Measurements from ENCODE around the gene KLHL4.

KLHL4 gene

DNA sequence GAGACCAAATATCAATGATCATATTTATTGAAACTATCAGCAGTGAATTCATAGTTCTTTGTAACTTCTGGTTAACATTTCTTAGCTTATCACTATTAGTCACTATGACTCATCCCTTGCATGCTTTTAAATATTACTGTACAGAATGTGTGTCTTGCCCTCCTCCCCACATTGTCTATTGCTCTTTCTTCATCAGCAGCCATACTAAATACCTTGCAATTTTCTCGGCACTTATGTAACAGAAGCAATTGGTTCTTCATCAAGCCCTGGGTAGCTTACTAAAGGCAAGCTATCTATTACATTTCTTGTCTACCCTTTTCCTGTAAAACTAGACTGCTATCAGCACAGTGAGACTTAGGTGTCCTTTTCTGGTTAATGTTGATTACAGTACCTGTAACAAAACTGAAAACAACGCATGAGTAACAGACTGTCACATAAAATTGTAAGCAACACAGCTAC lies 8.2 kb downstream of the KLHL4 start:
- Histone ChIP-seq H3K4me1 (ENCODE audit: control insufficient read depth in 1 of 2, insufficient read depth in 2 of 2, low read length in 2 of 2) (no peaks in the 10 kb centered on the region), H3K79me2 (ENCODE audit: control insufficient read depth, insufficient read depth, low read length, poor library complexity) (no peaks in the 10 kb centered on the region), H2AK5ac (ENCODE audit: low read length) (no peak overlapping the region), H3K23ac (ENCODE audit: low read length) (no peak overlapping the region), H3K18ac (ENCODE audit: low read length) (no peak overlapping the region), H2AFZ (ENCODE audit: insufficient read depth, low read length, poor library complexity) (no peak overlapping the region), H3K9me3 (ENCODE audit: insufficient read depth, low read depth, low read length) (no peaks in the 10 kb centered on the region), H4K8ac (ENCODE audit: low read depth, low read length) (no peak overlapping the region), H3K4me3 (ENCODE audit: low read depth, low read length) (no peak overlapping the region), H2BK5ac (ENCODE audit: low read depth, low read length, poor library complexity) (no peak overlapping the region), H3K27me3 (ENCODE audit: insufficient read depth, low read length) (no peaks in the 10 kb centered on the region), H3K14ac (ENCODE audit: low read length) (no peak overlapping the region), H3K4ac (ENCODE audit: low read depth, low read length) (no peak overlapping the region), H3K36me3 (ENCODE audit: control insufficient read depth in 1 of 2, insufficient read depth in 2 of 2, low read length in 2 of 2) (no peaks in the 10 kb centered on the region), H2BK12ac (ENCODE audit: low read length) (no peak overlapping the region), H3K27ac (ENCODE audit: low read depth, low read length) (no peak overlapping the region), H3K9ac (ENCODE audit: low read length) (no peak overlapping the region), H4K12ac (ENCODE audit: low read depth, low read length) (no peak overlapping the region), H3K79me1 (ENCODE audit: low read length) (no peaks in the 10 kb centered on the region), H2BK120ac (ENCODE audit: insufficient read depth, low read length, poor library complexity) (no peak overlapping the region), H4K91ac (ENCODE audit: low read depth, low read length) (no peak overlapping the region), H3K4me2 (ENCODE audit: low read length) (no peak overlapping the region)
- DNase-seq, result peak; percentile 9 to 61
- no CpG with 5 or more reads among the region's 2 CpGs for WGBS (ENCODE audit: extremely low coverage, insufficient coverage, insufficient read length)

DNA sequence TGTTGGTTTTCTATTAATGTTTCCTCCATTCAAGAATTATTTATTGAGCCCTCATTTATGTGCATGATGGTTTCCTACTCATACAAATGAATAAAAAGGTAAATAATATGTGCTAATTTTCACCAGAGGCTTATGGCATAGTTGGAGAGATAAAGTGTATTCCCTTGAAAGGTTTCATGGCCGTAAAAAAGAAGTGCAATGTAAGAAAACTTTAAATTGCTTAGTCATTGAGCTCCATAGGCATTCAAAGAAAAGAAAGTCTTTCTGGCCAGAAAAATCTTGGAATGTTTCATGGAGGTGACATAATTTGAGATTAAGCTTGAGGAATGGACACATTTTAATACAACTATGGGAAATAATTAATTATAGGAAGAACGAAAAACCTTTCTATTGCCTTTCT lies 8.7 kb downstream of the KLHL4 start:
- DNase-seq, result no peak
- Histone ChIP-seq H3K14ac (ENCODE audit: low read length) (no peak overlapping the region), H3K23ac (ENCODE audit: low read length) (no peak overlapping the region), H2AFZ (ENCODE audit: insufficient read depth, low read length, poor library complexity) (no peak overlapping the region), H3K27me3 (ENCODE audit: insufficient read depth, low read length) (no peaks in the 10 kb centered on the region), H4K91ac (ENCODE audit: low read depth, low read length) (no peak overlapping the region), H3K36me3 (ENCODE audit: control insufficient read depth in 1 of 2, insufficient read depth in 2 of 2, low read length in 2 of 2) (no peaks in the 10 kb centered on the region), H2AK5ac (ENCODE audit: low read length) (no peak overlapping the region), H2BK120ac (ENCODE audit: insufficient read depth, low read length, poor library complexity) (no peak overlapping the region), H4K8ac (ENCODE audit: low read depth, low read length) (no peak overlapping the region), H4K12ac (ENCODE audit: low read depth, low read length) (no peak overlapping the region), H3K4me2 (ENCODE audit: low read length) (no peak overlapping the region), H3K4me3 (ENCODE audit: low read depth, low read length) (no peak overlapping the region), H3K79me2 (ENCODE audit: control insufficient read depth, insufficient read depth, low read length, poor library complexity) (no peaks in the 10 kb centered on the region), H2BK12ac (ENCODE audit: low read length) (no peak overlapping the region), H3K27ac (ENCODE audit: low read depth, low read length) (no peak overlapping the region), H3K79me1 (ENCODE audit: low read length) (no peaks in the 10 kb centered on the region), H3K4me1 (ENCODE audit: control insufficient read depth in 1 of 2, insufficient read depth in 2 of 2, low read length in 2 of 2) (no peaks in the 10 kb centered on the region), H3K18ac (ENCODE audit: low read length) (no peak overlapping the region), H3K4ac (ENCODE audit: low read depth, low read length) (no peak overlapping the region), H3K9ac (ENCODE audit: low read length) (no peak overlapping the region), H2BK5ac (ENCODE audit: low read depth, low read length, poor library complexity) (no peak overlapping the region), H3K9me3 (ENCODE audit: insufficient read depth, low read depth, low read length) (no peaks in the 10 kb centered on the region)
- WGBS (ENCODE audit: extremely low coverage, insufficient coverage, insufficient read length), result no CpG with 5 or more reads among the region's 2 CpGs

DNA sequence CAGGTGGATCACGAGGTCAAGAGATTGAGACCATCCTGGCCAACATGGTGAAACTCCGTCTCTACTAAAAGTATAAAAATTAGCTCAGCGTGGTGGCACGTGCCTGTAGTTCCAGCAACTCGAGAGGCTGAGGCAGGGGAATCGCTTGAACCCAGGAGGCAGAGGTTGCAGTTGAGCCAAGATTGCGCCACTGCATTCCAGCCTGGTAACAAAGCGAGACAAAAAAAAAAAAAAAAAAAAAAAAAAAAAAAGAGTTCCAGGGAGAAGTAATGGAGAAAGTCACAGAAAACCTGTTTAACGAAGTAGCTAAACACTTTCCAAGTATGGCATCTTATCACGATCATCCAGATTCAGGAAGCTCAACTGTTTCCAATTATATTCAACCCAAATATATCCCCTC lies 10.9 kb downstream of the KLHL4 start:
- Histone ChIP-seq H3K4me1 (ENCODE audit: control insufficient read depth in 1 of 2, insufficient read depth in 2 of 2, low read length in 2 of 2) (no peaks in the 10 kb centered on the region), H4K12ac (ENCODE audit: low read depth, low read length) (no peak overlapping the region), H3K27me3 (ENCODE audit: insufficient read depth, low read length) (no peaks in the 10 kb centered on the region), H2BK5ac (ENCODE audit: low read depth, low read length, poor library complexity) (no peak overlapping the region), H4K91ac (ENCODE audit: low read depth, low read length) (no peak overlapping the region), H2BK120ac (ENCODE audit: insufficient read depth, low read length, poor library complexity) (no peak overlapping the region), H3K18ac (ENCODE audit: low read length) (no peak overlapping the region), H3K4ac (ENCODE audit: low read depth, low read length) (no peak overlapping the region), H3K27ac (ENCODE audit: low read depth, low read length) (no peak overlapping the region), H2AFZ (ENCODE audit: insufficient read depth, low read length, poor library complexity) (no peak overlapping the region), H3K4me3 (ENCODE audit: low read depth, low read length) (no peak overlapping the region), H3K9ac (ENCODE audit: low read length) (no peak overlapping the region), H3K4me2 (ENCODE audit: low read length) (no peak overlapping the region), H2AK5ac (ENCODE audit: low read length) (no peak overlapping the region), H4K8ac (ENCODE audit: low read depth, low read length) (no peak overlapping the region), H3K23ac (ENCODE audit: low read length) (no peak overlapping the region), H3K36me3 (ENCODE audit: control insufficient read depth in 1 of 2, insufficient read depth in 2 of 2, low read length in 2 of 2) (no peaks in the 10 kb centered on the region), H3K14ac (ENCODE audit: low read length) (no peak overlapping the region), H2BK12ac (ENCODE audit: low read length) (no peak overlapping the region), H3K9me3 (ENCODE audit: insufficient read depth, low read depth, low read length) (no peaks in the 10 kb centered on the region), H3K79me2 (ENCODE audit: control insufficient read depth, insufficient read depth, low read length, poor library complexity) (no peaks in the 10 kb centered on the region), H3K79me1 (ENCODE audit: low read length) (no peaks in the 10 kb centered on the region)
- peak in 1 of 2 donors; percentile 39 for DNase-seq
- no CpG with 5 or more reads among the region's 10 CpGs for WGBS (ENCODE audit: extremely low coverage, insufficient coverage, insufficient read length)

DNA sequence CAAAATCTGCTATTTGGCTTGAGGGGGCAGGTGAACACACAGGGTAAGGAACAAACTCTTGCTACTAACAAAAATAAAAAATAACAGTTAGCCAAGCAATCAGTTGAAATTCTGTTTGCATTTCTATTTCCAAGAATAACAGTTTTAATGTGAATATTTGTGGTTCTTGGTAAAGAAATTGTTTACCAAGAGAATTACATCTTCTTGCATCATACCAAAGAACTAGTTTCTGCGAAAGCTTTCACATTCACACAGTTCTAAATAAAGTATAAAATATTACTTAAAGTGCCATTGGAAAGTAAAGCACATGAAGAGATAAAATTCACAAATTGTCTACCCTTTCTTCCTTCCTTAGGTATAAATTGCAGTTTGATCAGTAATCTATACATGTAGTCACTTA lies 54.4 kb downstream of the KLHL4 start:
- no peaks in the 10 kb centered on the region for H3K79me2 ChIP-seq (ENCODE audit: control insufficient read depth, insufficient read depth, low read length, poor library complexity)
- WGBS (ENCODE audit: extremely low coverage, insufficient coverage, insufficient read length), result no CpG with 5 or more reads among the region's 1 CpG
- no peaks in the 10 kb centered on the region for H3K9me3 ChIP-seq (ENCODE audit: insufficient read depth, low read depth, low read length)
- H3K23ac ChIP-seq (ENCODE audit: low read length), result no peak overlapping the region
- H4K91ac ChIP-seq (ENCODE audit: low read depth, low read length), result no peak overlapping the region
- no peak overlapping the region for H2BK12ac ChIP-seq (ENCODE audit: low read length)
- no peak overlapping the region for H3K18ac ChIP-seq (ENCODE audit: low read length)
- H4K8ac ChIP-seq (ENCODE audit: low read depth, low read length), result no peak overlapping the region
- H3K4me3 ChIP-seq (ENCODE audit: low read depth, low read length), result no peak overlapping the region
- no peak overlapping the region for H2AK5ac ChIP-seq (ENCODE audit: low read length)
- no peaks in the 10 kb centered on the region for H3K79me1 ChIP-seq (ENCODE audit: low read length)
- H3K14ac ChIP-seq (ENCODE audit: low read length), result no peak overlapping the region
- H3K36me3 ChIP-seq (ENCODE audit: control insufficient read depth in 1 of 2, insufficient read depth in 2 of 2, low read length in 2 of 2), result no peaks in the 10 kb centered on the region
- H3K9ac ChIP-seq (ENCODE audit: low read length), result no peak overlapping the region
- H4K12ac ChIP-seq (ENCODE audit: low read depth, low read length), result no peak overlapping the region
- no peak overlapping the region for H2AFZ ChIP-seq (ENCODE audit: insufficient read depth, low read length, poor library complexity)
- H3K4me1 ChIP-seq (ENCODE audit: control insufficient read depth in 1 of 2, insufficient read depth in 2 of 2, low read length in 2 of 2), result no peaks in the 10 kb centered on the region
- no peak for DNase-seq
- H2BK120ac ChIP-seq (ENCODE audit: insufficient read depth, low read length, poor library complexity), result no peak overlapping the region
- H3K27ac ChIP-seq (ENCODE audit: low read depth, low read length), result no peak overlapping the region
- H2BK5ac ChIP-seq (ENCODE audit: low read depth, low read length, poor library complexity), result no peak overlapping the region
- no peak overlapping the region for H3K4me2 ChIP-seq (ENCODE audit: low read length)
- H3K4ac ChIP-seq (ENCODE audit: low read depth, low read length), result no peak overlapping the region
- H3K27me3 ChIP-seq (ENCODE audit: insufficient read depth, low read length), result no peaks in the 10 kb centered on the region
